OCI-M1 (cell line): ENCODE data around the gene IL10RA.
A peak's percentile ranks its signal among the peaks of the same experiment; 100 is the strongest.
"Not testable (repeated sequence)": the region's sequence is repeated elsewhere in the genome, so short reads cannot be mapped to it uniquely, and the experiment has no call there.

ENCODE experiments used
- DNase-seq: peaks from one replicate; lab custom pipeline; 2025; lab: John Stamatoyannopoulos, UW

Gene IL10RA

GRCh38 chr11:117985953-117986887 is at the start of gene IL10RA:
Gene IL10RA, plus strand, starts transcription at chr11:117986394. Its CDS starts 74 bp downstream, at chr11:117986468.
- DNase-seq, result peak; percentile 74

GRCh38 chr11:117936973-117937372 is 49.2 kb upstream of the IL10RA start:
- no peak for DNase-seq

- DNase-seq, result no peak
Observed at GRCh38 chr11:117940736-117941135, 45.5 kb upstream of the IL10RA start.

- no peak for DNase-seq
Observed at GRCh38 chr11:117941163-117941707, 45.0 kb upstream of the IL10RA start.

- no peak for DNase-seq
Observed at GRCh38 chr11:117941976-117942654, 44.1 kb upstream of the IL10RA start.

- DNase-seq, result no peak
Observed at GRCh38 chr11:117944554-117944953, 41.6 kb upstream of the IL10RA start.

- peak; percentile 42 for DNase-seq
Observed at GRCh38 chr11:117945047-117945810, 41.0 kb upstream of the IL10RA start.

GRCh38 chr11:117946156-117946841 is 39.9 kb upstream of the IL10RA start:
- DNase-seq, result no peak

- peak; percentile 92 for DNase-seq
Observed at GRCh38 chr11:117946842-117947526, 39.2 kb upstream of the IL10RA start.

- DNase-seq, result not testable (repeated sequence)
Observed at GRCh38 chr11:117947751-117948150, 38.4 kb upstream of the IL10RA start.

GRCh38 chr11:117948466-117948865 is 37.7 kb upstream of the IL10RA start:
- DNase-seq, result not testable (repeated sequence)

- DNase-seq, result no peak
Observed at GRCh38 chr11:117949062-117949461, 37.1 kb upstream of the IL10RA start.

GRCh38 chr11:117950301-117950700 is 35.9 kb upstream of the IL10RA start:
- DNase-seq, result peak; percentile 76

GRCh38 chr11:117950993-117951961 is 34.9 kb upstream of the IL10RA start:
- DNase-seq, result peak; percentile 52

GRCh38 chr11:117953024-117953671 is 33.0 kb upstream of the IL10RA start:
- peak; percentile 78 for DNase-seq

GRCh38 chr11:117958949-117959348 is 27.2 kb upstream of the IL10RA start:
- peak; percentile 32 for DNase-seq

- peak; percentile 90 for DNase-seq
Observed at GRCh38 chr11:117959438-117960149, 26.6 kb upstream of the IL10RA start.

GRCh38 chr11:117960406-117960805 is 25.8 kb upstream of the IL10RA start:
- no peak for DNase-seq
